ENCODE data around the gene SH2B2.
A peak's percentile ranks its signal among the peaks of the same experiment; 100 is the strongest.

Gene SH2B2

DNA sequence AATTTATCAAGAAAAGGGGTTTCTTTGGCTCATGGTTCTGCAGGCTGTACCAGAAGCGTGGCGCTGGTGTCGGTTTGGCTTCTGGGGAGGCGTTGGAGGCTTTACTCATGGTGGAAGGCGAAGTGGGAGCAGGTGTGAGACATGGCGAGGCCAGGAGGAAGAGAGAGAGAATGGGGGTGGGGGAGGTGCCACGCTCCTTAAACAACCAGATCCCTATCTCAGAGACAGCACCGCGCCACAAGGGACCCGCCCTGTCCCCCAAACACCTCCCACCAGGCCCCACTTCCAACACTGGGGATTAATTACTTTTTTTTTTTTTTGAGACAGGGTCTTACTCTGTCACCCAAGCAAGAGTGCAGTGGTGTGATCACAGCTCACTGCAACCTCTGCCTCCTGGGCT is 18.0 kb upstream of the SH2B2 start:
- no peak for DNase-seq

DNA sequence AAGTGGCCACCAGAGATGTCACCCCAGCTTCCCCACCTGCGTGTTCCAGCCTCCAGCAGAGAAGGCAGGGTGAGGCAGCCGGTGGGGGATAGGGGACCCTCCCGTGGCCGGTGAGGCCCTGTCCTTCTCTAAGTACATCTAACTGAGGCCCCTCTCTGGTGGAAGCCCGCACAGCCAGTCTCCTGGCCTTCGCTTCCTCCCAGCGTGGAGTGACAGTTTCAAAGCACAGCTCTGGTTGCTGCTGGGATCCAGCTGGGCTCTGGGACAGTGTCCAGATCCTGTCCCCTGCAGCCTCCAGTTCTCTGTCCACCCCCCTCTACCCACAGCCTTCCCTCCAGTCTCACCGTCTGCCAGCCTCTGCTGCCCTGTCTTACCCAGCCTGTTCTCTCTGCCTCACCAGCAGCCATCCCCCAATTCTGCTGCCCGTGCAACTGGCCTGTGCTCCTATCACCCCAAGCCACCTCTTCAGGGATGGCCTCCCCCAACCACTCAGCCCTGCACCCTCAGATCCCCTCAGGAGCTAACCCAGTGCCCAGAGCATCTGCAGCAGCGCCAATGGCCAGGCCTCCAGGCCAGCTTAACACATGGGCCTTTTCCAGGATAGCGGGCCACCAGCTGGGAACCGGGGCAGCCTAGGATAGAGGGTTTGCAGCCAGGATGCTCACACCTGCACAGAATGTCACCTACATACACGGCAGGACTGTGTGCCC is 16.3 kb upstream of the SH2B2 start:
- no peak for DNase-seq

DNA sequence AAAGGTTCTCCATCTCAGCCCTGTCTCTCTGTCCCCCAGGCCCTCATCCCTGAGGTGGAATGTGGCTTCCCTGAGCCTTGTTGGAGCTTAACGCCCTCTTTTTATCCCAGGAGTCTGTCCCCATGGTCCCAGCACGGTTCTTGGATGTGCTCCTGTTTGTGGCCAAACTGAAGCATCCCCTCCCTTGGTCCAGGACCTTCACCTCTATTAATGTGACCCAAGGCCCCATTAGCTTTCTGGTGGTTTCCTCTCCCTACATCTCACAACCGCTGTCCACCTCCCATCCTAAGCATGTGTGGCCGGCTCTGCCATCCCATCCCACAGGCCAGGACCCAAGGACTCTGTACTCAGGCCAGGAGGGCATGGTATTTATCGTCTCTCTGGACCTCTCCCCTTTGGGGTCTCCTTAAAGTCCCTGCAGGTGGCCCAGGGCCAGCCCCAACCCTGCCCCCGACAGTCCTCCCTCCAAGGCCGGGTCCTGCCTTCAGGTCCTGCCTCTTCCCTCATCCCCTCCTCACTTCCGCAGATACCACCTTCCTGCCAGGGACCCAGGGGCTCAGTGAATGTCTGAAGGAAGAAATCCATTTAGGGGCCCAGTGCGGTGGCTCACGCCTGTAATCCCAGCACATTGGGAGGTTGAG is 15.4 kb upstream of the SH2B2 start:
- no peak for DNase-seq

GRCh38 chr7:102272075-102272916 is 14.4 kb upstream of the SH2B2 start:
- peak; percentile 82 for DNase-seq

- DNase-seq, result no peak
These were observed 13.5 kb upstream of the SH2B2 start for GRCh38 chr7:102272917-102273748.

DNA sequence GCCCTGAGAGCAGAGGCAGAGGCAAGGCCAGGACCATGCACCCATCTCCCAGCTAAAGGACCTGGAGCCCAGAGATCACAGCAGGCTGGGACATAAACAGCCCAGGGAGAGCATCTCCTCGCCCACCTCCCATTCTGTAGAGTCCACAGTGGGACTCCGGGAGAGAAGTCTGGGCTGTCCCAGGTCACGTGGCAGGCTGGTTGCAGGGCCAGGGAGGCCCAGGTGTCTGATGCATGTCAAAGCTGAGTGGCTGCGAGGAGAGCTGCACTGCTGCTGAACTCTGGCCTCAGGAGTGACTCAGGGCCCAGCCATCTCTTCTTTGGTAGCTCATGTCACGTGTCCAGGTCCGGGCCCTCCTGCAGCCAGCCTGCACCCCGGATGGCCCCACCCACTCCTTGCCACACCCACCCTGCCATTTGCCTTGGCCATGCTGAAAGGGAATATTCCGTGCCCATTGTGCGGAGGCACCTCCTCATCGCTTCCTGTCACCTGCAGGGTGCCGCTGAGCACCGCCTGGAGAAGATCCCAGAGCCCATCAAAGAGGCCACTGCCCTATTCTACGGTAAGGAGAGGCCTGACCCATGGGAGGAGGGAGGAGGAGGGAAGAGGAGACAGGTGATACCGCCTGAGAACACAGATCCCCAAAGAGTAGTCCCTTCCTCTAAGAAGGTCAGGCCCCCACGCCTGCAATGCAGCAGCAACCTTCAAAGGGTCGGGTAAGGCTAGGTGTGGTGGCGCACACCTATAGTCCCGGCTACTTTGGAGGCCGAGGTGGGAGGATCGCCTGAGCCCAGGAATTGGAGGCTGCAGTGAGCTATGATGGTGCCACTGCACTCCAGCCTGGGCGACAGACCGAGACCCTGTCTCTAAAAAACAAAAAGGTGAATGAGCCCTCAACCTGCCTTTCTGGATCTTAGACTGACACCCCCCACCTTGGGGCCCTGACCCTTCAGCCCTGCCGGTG is 12.6 kb upstream of the SH2B2 start:
- DNase-seq, result no peak

- no peak for DNase-seq
These were observed 11.5 kb upstream of the SH2B2 start for GRCh38 chr7:102275123-102275703.

DNA sequence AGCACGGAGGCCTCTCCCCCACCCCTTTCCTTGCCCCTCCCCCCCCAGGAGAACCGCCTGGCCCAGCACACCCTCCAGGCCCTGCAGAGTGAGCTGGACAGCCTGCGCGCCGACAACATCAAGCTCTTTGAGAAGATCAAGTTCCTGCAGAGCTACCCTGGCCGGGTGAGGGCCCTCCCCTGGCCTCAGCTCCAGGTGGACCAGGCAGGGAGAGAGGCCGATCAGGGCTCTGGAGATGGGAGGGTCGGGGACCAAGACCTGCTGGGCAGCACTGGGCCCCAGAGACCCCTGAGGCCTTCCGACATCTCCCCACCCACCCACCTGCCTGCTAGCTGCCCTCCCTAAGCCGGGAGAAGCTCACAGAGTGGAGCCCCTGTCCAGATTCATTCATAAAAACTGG is 8.8 kb upstream of the SH2B2 start:
- DNase-seq, result no peak

DNA sequence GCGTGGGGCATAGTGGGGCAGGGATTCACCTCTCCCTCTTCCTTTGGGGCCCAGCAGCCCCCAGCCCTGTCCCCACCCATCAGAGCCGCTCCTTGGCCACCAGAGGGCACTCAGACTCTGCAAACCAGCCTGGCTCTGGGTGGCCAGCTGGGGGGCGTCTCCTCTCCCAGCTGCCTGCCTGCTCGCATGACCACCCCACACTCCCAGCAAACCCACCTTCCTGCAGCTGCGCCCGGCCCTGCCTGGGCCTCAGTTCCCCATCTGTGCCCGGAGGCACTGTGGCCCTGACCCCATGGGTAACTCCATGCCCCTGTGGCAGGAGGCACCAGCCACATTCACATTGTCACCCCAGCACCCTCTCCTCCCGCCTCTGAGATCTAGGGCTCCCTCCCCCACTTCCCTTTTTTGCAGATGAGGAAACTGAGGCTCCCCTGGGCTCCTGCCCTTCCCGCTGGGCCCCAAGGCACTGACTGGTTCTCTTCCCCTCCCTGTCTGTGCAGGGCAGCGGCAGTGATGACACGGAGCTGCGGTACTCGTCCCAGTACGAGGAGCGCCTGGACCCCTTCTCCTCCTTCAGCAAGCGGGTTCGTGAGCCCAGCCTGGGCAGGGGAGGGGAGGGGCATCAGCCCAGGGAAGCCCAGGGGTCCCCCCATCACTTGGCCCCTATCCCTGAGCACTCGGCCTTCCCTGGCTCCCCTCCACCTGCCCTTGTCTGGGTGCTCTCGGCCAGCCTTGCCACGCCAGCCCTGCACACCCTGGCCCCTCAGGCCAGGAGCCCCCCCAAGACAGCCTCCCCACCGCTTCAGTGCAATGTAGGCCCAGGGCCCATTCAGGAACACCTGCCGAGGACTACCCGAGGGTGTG is 6.9 kb upstream of the SH2B2 start:
- peak; percentile 82 for DNase-seq

- DNase-seq, result no peak
These were observed 6.1 kb upstream of the SH2B2 start for GRCh38 chr7:102280521-102280920.

DNA sequence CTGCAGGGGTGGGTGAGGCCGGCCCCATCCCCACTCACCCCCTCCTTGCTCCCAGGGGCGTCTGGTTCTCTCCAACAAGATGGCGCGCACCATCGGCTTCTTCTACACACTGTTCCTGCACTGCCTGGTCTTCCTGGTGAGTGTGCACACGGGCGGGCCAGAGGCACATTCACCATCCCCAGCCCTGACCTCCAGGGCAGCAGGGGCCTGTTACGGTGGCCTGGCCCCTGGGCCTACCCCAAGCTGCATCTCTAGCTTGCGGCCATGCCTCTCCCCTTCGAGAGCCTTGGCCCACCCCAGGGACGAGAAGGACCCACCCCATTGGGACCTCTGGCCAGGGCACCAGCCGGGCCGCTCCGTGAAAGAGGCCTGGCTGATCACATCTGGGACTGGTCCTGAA is 4.9 kb upstream of the SH2B2 start:
- no peak for DNase-seq

- no peak for DNase-seq
These were observed 4.0 kb upstream of the SH2B2 start for GRCh38 chr7:102282465-102283362.

DNA sequence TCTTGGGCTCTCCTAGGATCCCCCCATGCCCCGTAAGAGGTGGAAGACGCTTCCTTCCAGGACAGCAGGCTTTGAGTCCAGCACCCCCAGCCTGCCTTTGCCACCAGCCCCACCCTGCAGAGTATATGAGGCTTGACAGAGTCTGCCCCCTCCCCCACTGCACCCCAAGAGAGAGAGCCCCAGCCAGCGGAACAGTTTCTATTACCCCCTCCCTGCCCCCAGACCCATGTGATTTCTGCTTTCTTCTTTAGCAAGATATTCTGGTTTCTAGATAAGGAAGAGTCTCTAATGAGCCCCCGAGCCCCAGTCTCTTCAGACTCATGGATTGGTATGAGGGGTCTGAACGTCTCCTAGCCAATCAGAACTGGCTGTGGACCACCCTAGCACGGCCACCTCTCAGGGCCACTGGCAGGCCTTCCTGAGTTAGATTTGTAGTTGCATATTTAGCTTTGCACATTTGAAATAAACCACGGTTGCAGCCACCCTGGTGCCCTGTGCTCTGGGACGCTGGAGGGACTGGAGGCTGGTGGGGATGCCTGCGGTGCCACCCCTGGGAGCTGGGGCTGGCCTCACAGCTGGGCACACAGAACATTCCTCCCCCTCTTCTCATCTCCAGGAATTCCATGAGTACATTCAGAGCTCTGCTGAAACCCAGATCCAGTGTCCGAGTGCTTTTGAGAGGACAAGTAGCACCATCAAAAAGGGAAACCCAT is 3.0 kb upstream of the SH2B2 start:
- no peak for DNase-seq

DNA sequence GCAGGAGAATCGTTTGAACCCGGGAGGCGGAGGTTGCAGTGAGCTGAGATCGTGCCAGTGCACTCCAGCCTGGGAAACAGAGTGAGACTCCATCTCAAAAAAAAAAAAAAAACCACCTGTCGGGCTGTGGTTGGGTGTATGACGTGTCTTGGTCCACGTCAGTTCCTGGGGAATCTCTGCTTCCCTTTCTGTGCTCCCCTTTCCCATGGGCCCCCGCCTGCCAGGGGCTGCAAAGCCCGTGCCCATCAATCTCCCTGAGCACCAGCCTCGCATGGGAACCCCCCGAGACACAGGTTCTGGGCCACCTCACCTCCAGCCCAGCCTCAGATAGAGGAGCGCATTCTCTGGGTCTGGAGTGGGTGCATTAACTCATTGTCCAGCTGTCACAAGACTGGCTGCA is 2.3 kb upstream of the SH2B2 start:
- no peak for DNase-seq

GRCh38 chr7:102284891-102285539 is 1.7 kb upstream of the SH2B2 start:
- peak; percentile 69 for DNase-seq

DNA sequence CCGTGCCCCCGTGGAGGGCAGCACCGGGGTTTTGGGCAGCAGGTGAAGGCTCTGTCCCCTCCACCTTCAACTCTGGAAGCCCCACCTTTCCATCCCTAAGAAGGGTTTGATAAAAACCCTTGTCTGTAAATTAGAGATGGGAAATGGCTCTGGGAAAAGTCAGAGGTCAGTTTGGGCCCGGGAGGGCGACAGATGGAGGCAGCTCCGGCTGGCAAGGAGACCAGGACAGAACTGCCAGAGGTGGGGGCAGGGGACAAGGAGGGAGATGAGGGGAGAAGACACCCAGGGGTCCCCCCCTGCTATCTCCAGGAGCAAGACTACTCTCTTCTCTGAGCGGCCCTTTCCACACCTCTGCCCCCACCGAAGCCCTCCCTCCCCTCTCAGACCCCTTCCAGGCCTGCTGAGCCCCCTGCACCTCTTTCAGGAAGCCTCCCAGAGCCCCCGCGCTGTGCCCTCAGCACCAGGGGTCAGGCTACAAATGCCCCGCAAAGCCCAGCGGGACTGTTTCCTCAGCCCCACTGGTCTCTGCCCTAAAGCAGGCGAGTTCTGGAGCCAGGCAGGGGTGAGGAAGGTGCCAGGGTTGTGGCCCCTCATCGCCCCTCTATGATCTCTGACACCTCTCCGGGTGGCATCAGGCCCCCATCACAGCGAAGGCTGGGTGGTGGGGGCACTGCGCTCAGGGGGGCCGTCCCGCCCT is 980 bp upstream of the SH2B2 start:
- no peak for DNase-seq
